Epithelial cell of esophagus (primary cell): ENCODE results near the gene NR6A1.

Experiments used
- DNase-seq: peaks from one replicate; pipeline ENCODE4 v3.0.0; 2010; ENCODE audit warnings: low read depth
- H3K4me3 ChIP-seq: 2 replicates; pipeline ENCODE4 v1.5.1; 2011; ENCODE audit warnings: mild to moderate bottlenecking, low read length, control low read depth
- TF ChIP-seq, protein P1 (sequence below): IDR thresholded peaks from 2 replicates; pipeline ENCODE4 v1.5.1; 2011; ENCODE audit warnings: low read depth, mild to moderate bottlenecking, low read length, control low read depth, inconsistent platforms; ENCODE audit not compliant: insufficient read depth; ENCODE audit errors: missing control alignments

NR6A1 gene

DNA sequence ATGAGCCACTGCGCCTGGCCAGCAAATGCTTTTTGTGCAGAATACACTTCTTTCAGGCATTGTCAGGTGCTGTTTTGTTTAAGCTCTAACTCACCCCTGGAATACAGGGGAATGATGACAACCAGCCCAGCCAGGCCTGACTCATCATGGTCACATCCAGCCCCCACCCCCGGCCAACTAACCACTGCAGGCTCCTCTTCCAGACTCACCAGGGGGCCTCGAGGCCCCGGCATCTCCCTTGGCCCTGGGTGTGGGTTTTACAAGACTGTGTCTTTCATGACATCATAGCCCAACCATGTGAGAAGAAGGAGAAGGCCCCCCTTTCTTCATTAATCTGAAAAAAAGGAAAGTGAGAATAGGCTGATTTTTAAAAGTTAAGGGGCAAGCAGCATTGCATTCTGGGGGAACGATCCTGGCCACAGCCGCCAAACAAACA is 41.3 kb upstream of the NR6A1 start:
- peak; percentile 90 for DNase-seq
- no peak overlapping the region for H3K4me3 ChIP-seq
- TF ChIP-seq, protein P1, sequence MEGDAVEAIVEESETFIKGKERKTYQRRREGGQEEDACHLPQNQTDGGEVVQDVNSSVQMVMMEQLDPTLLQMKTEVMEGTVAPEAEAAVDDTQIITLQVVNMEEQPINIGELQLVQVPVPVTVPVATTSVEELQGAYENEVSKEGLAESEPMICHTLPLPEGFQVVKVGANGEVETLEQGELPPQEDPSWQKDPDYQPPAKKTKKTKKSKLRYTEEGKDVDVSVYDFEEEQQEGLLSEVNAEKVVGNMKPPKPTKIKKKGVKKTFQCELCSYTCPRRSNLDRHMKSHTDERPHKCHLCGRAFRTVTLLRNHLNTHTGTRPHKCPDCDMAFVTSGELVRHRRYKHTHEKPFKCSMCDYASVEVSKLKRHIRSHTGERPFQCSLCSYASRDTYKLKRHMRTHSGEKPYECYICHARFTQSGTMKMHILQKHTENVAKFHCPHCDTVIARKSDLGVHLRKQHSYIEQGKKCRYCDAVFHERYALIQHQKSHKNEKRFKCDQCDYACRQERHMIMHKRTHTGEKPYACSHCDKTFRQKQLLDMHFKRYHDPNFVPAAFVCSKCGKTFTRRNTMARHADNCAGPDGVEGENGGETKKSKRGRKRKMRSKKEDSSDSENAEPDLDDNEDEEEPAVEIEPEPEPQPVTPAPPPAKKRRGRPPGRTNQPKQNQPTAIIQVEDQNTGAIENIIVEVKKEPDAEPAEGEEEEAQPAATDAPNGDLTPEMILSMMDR: no peak

DNA sequence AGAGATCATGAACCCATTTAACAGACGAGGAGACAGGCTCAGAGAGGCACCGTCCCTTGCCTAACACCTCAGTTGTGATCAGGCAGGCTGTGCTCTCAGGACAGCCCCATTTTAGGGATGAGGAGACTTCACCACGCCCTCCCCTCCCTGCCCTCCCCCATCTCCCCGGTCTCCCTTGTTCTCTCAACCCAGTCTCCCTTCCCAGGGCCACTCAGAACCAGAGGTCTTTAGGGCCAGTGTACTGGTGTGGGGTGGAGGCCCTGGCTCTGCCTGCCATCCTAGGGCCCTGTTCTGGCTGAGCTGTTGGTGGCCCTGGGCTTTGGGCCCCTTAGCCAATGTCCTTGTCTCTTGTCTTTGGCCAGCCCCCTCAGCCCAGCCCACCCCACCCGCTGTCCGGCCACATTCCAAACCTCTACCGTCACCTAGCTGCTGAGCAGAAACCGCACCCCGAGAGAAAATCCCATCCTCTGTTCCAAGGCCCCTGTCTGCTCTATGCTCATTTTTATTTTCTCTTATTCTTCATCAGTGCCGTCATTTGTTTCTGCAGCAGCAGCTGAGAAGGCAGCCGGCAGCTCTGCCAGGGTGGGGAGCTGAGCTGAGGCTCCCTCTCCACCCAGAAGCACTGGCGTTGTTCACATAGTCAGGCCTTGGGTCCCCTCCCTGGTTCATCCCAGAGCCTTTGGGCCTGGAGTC is 39.7 kb upstream of the NR6A1 start:
- no peak overlapping the region for H3K4me3 ChIP-seq
- TF ChIP-seq, protein P1: no peak
- DNase-seq: peak; percentile 86

DNA sequence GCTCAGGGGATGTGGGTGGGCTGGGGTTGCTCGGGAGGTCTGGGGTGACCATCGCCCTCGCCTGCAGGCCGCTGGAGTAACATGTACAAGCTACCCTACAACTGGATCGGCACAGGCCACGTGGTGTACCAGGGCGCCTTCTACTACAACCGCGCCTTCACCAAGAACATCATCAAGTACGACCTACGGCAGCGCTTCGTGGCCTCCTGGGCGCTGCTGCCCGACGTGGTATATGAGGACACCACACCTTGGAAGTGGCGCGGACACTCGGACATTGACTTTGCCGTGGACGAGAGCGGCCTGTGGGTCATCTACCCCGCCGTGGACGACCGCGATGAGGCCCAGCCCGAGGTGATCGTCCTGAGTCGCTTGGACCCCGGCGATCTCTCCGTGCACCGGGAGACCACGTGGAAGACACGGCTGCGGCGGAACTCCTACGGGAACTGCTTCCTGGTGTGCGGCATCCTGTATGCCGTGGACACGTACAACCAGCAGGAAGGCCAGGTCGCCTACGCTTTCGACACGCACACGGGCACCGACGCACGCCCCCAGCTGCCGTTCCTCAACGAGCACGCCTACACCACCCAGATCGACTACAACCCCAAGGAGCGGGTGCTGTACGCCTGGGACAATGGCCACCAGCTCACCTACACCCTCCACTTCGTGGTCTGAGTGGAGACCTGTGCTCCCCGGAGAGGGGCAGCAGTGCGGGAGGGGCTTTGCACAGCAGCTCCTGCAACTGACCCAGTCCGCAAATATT is 38.8 kb upstream of the NR6A1 start:
- no peak overlapping the region for H3K4me3 ChIP-seq
- no peak for DNase-seq
- TF ChIP-seq, protein P1: no peak

DNA sequence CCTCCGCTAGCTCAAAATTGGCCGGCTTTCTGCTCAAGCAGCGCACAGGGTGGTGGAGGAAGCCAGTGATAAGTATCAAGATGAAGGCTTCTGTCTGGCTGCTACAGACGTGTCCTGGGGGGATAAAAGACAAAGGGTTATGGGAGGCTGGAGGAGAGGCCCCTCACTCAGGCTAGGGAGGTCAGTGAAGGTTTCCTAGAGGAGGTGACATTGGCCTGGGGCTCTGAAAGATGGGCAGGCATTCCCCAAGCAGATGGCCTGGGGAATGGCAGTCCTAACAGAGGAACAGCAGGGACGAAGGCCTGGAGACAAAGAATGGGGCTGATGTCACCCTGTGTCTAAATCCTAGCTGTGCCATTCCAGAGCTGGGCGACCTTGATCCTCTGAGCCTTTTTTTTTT is 38.1 kb upstream of the NR6A1 start:
- DNase-seq: no peak
- TF ChIP-seq, protein P1: no peak
- H3K4me3 ChIP-seq: no peak overlapping the region

DNA sequence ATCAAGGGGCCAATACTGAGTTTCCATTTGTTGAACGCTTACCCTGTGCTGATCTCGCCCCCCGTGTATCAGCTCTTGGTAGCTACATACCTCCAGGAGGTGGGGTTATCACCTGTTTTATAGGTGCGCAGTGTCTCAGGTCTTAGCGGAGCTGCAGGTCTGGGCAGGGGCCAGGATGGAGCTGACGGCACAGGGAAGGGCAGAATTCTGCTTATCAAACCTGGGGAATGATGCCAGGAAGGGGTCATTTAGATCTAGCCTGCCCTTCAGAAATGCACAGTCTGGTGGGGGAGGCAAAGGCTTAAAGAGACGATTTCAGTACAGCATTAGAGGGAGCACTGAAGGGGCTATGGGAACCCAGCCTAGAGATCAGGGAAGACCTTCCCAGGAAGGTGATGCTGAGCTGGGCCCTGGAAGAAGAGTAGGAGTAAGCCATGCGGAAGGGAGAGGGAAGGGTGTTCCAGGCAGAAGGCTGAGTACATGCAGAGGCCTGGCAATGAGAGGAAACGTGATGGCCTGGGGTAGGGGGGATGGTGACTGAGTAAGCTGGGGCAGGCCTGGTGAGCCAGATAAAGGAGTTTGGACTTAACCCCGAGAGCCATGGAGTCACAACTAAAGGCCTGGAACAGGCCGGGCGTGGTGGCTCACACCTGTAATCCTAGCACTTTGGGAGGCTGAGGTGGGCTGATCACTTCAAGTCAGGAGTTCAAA is 37.3 kb upstream of the NR6A1 start:
- TF ChIP-seq, protein P1: no peak
- no peak overlapping the region for H3K4me3 ChIP-seq
- peak; percentile 21 for DNase-seq

DNA sequence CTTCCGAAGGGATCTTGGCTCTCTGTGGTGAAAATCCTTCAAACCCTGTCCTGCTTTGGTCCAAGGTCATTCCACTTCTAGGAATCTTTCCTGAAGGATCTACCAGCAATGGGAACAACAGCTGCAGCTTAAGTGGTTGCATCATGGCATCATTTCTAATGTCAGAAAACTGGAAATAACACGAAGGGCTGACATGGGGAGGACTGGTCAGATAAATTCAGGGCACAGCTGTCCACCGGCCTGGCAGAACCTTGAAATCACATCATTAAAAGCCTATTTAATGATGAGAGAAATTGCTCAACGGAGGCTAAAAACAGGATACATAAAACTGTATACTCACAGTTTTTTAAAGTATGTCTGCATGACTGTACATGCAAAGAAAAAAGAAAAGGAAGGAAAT is 34.1 kb upstream of the NR6A1 start:
- no peak overlapping the region for H3K4me3 ChIP-seq
- TF ChIP-seq, protein P1: no peak
- peak; percentile 22 for DNase-seq
